ENCODE data around the gene BRIP1.
"Not testable (repeated sequence)": the region's sequence is repeated elsewhere in the genome, so short reads cannot be mapped to it uniquely, and the experiment has no call there.

BRIP1 gene

GRCh38 chr17:61799812-61800484 is 63.4 kb downstream of the BRIP1 start:
- no peak for DNase-seq (ENCODE audit: low read depth)

- DNase-seq (ENCODE audit: low read depth), result no peak
These were observed 66.0 kb downstream of the BRIP1 start for GRCh38 chr17:61797283-61797682.

DNA sequence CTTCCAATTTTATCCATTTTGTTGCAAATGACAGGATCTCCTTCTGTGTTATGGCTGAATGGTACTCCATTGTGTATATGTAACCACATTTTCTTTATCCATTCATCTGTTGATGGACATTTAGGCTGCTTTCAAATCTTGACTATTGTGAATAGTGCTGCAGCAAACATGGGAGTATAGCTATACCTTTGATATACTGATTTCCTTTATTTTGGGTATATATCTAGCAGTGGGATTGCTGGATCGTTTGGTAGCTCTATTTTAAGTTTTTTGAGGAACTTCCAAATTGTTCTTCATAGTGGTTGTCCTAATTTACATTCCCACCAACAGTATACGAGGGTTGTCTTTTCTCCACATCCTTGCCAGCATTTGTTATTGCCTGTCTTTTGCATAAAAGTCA is 67.8 kb downstream of the BRIP1 start:
- no peak for DNase-seq (ENCODE audit: low read depth)

DNA sequence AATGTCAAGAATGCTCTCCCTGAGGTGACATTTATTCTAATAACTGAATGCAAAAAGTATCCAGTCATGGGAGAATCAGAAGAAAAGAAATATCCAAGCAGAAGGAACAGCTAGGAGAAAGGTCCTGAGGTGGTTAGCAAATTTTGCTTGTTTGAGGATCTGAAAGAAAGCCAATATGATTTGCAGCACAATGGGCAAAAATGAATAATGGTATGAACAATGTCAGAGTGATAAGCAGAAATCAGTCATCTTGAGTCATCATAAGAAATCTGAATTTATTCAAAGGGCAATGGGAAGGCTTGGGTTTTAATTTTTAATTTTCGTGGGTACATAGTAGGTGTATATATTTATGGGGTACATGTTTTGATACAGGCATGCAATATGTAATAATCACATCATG is 68.5 kb downstream of the BRIP1 start:
- DNase-seq (ENCODE audit: low read depth), result peak; percentile 4

- DNase-seq (ENCODE audit: low read depth), result no peak
These were observed 69.1 kb downstream of the BRIP1 start for GRCh38 chr17:61794242-61794641.

GRCh38 chr17:61793565-61793964 is 69.8 kb downstream of the BRIP1 start:
- DNase-seq (ENCODE audit: low read depth), result no peak

DNA sequence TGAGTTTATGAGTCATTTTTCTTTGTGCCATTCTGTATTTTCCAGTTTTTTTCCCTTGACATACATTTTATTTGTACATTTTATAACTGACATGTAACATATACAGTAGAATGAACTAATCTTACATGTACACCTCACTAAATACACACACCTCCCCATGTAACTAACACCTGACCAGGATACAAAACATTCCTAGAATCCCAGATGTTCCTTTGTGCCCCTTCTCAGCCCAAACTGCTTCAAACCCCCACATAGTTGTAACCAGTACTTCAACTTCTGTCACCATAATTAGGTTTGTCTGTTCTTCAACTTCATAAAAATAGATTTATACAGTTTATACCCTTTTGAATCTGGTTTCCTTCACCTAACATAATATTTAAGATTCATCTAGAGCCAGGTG is 73.5 kb downstream of the BRIP1 start:
- no peak for DNase-seq (ENCODE audit: low read depth)

DNA sequence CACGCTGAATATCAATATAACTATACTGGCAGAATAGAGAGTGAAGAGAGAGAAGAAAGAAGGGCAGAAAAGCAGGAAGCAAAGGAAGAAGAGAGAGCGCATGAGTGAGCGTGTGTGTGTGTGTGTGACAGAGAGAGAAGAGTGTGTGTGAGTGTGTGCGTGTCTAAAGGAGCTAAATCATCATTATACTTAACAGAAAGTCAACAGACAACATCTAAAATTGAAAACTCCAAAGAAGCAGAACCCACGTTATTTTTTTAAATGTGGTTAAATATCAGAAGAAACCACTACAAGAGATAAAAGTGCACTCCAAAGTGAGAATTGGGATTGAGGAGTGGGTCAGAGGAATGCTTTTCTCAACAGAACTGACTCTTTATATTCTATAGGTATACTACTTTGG is 77.2 kb downstream of the BRIP1 start:
- DNase-seq (ENCODE audit: low read depth), result no peak

DNA sequence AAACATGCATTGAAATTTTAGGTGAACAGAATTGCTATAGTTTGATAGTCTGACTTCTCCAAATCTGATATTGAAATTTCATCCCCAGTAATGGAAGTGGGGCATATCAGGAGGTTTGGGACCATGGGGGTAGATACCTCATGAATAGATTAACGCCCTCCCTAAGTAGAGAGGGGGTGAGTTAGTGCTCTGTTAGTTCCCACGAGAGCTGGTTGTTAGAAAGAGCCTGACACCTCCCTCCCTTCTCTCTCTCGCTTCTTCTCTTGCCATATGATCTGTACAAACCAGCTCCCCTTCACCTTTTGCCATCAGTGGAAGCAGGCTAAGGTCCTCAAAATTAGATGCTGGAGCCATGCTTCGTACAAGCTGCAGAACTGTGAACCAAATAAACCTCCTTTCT is 78.8 kb downstream of the BRIP1 start:
- DNase-seq (ENCODE audit: low read depth), result no peak

DNA sequence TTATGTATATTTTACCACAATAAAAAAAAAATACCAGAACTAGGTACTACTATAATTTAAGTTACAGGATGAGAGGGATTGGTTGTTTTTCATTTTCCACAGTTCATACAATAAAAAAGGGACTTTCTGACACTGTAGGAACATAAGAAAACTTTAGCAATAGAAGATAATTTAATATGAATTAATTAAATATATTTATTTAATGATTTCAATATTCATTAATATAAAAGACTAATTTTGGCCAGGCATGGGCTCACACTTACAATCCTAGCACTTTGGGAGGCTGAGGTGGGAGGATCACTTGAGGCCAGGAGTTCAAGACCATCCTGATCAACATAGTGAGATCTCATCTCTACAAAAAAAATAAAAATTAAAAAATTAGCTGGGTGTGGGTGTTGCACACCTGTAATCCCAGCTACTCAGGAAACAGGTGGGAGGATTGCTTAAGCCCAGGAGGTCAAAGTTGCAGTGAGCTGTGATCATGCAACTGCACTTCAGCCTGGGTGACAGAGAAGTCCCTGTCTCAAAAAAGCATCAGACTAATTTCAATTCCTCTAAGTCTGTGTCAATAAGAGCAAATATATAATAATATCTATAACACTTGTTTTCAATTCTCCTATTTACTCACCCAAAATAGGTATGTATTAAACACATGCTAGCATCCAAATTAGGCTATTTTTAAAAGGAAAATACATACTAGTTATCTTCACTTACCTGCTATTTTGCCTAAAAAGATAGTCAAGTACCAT is 79.6 kb downstream of the BRIP1 start:
- no peak for DNase-seq (ENCODE audit: low read depth)

GRCh38 chr17:61783120-61783519 is 80.2 kb downstream of the BRIP1 start:
- no peak for DNase-seq (ENCODE audit: low read depth)

DNA sequence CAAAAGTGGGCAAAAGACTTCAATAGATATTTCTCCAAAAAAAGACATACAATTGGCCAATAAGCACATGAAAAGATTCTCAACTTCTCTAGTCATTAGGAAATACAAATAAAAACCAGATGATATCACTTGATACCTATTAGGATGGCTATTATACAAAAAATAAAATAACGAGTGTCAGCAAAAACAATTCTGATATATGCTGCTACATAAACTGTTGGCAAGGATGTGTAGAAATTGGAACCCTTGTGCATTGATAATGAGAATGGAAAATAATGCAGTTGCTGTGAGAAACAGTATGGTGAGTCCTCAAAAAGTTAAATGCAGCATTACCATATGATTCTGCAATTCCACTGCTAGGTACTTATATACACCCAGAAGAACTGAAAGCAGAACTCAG is 80.6 kb downstream of the BRIP1 start:
- DNase-seq (ENCODE audit: low read depth), result no peak

DNA sequence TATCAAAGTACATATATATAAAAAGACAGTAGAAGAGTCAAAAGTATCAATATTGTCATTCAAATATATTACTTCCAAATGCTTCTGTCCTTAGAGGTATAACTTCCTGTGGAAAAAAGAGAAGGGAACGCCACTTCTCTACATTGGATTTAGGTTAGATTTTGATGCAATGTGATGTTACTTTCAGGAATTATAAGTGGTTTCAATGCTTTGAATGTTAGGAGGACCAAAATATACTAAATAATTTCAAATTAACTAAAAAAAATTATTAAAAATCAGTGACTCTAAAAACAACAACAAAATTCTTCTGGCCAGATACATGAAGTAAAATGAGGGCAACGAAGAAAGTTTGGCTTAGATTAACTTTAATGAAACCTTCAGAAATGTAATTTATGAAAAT is 88.0 kb downstream of the BRIP1 start:
- DNase-seq (ENCODE audit: low read depth), result no peak

DNA sequence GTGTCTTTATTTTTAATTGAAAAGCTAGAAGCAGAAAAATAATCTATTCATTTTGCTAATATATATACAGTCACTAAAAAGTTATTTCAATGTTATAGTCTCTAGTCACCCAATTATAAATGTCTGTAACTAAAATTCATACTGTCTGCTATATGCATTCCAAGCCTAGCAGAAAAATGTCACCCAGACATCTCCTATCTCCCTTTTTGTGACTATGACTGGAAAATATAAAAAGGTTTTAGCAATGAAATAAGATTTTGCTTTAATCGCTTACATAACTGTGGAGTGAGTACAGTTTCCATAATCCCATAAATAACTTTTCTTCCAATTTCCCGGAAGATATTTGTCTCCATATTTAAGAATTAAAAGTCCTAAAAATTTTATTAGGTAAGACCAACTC is 88.6 kb downstream of the BRIP1 start:
- DNase-seq (ENCODE audit: low read depth), result no peak

DNA sequence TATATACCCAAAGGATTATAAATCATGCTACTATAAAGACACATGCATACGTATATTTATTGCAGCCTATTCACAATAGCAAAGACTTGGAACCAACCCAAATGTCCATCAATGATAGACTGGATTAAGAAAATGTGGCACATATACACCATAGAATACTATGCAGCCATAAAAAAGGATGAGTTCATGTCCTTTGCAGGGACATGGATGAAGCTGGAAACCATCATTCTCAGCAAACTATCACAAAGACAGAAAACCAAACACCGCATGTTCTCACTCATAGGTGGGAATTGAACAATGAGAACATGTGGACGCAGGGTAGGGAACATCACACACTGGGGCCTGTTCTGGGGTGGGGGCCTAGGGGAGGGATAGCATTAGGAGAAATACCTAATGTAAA is 89.2 kb downstream of the BRIP1 start:
- DNase-seq (ENCODE audit: low read depth), result not testable (repeated sequence)

DNA sequence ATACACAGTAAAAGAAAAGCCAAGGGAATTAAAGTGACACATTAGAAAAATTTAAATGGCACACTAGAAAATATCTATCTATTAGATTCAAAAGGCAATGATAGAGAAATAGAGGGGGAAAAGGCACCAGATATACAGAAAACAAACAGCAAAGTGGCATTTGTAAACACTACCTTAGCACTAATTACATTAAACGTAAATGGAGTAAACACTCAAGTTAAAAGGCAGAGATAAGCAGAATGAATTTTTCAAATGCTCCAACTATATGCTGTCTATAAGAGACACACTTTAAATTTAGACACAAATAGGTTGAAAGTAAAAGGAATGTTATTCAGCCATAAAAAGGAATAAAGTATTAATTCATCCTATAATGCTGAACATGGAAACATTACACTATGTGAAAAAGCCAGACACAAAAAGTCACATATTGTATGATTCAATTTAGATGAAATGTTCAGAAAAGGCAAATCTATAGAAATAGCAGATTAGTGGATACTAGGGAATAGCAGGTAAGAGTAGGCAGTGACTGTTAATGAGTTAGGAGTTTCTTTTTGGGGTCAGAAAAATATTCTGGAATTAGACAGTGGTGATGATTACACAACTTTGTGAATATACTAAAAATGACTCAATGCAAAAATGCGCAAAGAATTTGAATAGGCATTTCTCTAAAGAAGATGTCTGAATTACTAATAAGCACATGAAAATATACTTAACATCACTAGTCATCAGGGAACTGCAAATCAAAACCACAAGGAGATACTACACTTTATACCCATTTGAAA is 92.4 kb downstream of the BRIP1 start:
- DNase-seq (ENCODE audit: low read depth), result peak; percentile 89

- DNase-seq (ENCODE audit: low read depth), result peak; percentile 96
These were observed 93.3 kb downstream of the BRIP1 start for GRCh38 chr17:61770043-61770442.

DNA sequence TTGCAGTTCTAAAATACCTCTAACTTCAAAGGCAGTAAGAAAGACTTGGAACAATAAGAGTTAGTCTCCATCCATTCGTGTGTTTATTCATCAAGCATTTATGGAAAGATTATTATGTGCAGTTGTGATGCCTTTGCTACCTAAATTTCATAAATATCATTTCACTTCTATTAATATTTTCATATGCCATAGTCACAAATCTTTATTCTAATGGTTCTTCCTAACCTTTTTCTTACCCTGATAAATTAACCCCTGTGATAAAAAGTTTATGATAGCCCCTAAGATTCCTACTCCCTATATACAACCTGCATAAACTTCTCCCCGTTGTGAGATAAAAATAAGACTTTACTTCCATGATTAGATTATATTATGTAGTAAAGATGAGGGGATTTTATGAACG is 94.9 kb downstream of the BRIP1 start:
- no peak for DNase-seq (ENCODE audit: low read depth)

DNA sequence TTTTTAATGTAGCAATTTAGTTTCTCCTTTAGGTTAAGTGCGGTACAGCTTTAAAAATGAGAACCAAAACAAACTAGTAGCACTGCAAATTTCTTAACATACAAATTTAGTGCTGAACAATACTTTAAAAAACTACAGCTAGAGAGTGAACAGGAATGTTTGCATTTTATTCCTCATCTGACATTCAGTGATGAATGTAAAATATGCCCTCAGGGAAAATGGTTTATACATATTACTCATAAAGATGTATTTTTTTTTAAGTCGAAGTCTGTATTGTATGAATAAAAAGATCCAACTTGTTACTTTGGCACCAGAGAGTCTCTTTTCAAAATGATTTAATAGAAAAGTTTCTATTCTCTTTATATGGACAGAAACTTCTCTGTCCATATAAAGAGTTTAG is 96.8 kb downstream of the BRIP1 start:
- peak; percentile 40 for DNase-seq (ENCODE audit: low read depth)

GRCh38 chr17:61764846-61765245 is 98.5 kb downstream of the BRIP1 start:
- DNase-seq (ENCODE audit: low read depth), result no peak

DNA sequence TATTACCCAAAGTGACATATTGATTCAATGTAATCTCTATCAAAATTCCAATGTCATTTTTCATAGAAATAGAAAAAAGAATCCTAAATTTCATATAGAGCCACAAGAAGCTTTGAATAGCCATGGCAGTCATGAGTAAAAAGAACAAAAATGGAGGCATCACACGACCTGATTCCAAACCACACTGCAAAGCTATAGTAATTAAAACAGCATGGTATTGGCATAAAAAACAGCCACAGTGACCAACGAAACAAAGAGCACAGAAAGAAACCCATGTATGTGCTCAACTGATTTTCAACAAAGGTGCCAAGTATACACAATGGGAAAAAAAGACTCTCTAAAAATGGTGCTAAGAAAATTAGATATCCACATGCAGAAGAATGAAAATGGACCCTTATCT is 101.5 kb downstream of the BRIP1 start:
- no peak for DNase-seq (ENCODE audit: low read depth)

DNA sequence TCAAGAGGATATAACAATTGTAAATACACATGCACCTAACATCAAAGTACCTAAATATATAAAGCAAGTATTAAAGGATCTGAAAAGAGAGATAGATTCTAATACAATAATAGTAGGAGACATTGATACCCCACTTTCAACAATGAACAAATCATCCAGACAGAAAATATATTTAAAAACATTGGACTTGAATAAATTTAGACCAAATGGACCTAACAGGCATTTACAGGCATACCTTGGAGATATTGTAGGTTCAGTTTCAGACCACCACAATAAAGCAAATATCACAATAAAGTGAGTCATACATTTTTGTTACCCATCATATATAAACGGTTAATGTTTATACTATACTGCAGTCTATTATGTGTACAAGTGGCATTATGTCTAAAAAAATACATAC is 104.0 kb downstream of the BRIP1 start:
- no peak for DNase-seq (ENCODE audit: low read depth)

DNA sequence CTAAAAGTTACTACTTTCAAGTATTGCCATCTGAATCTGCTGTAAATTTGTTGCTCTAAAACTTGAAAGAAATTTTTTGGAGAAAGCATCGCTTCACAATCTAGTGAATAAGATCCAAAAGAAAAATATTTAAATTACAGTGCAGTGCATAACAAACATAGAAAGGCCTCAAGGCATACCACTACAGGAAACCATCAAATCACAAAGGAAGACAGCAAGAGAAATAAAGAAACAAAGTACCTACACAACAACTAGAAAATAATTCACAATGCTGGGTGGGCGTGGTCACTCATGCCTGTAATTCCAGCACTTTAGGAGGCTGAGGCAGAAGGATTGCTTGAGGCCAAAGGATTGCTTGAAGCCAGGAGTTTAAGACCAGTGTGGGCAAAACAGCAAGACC is 104.9 kb downstream of the BRIP1 start:
- DNase-seq (ENCODE audit: low read depth), result no peak

Measured in iris pigment epithelial cell (primary cell).